HG03060 (cell line): ENCODE results near the gene ABCE1.
A peak's percentile ranks its signal among the peaks of the same experiment; 100 is the strongest.

Experiments
- ATAC-seq: cut with Tn5 transposase; IDR thresholded peaks from one replicate; pipeline ENCODE4 v1.9.1; 2021; ENCODE audit warnings: low read depth, moderate number of reproducible peaks; ENCODE audit not compliant: unreplicated experiment

Gene ABCE1

DNA sequence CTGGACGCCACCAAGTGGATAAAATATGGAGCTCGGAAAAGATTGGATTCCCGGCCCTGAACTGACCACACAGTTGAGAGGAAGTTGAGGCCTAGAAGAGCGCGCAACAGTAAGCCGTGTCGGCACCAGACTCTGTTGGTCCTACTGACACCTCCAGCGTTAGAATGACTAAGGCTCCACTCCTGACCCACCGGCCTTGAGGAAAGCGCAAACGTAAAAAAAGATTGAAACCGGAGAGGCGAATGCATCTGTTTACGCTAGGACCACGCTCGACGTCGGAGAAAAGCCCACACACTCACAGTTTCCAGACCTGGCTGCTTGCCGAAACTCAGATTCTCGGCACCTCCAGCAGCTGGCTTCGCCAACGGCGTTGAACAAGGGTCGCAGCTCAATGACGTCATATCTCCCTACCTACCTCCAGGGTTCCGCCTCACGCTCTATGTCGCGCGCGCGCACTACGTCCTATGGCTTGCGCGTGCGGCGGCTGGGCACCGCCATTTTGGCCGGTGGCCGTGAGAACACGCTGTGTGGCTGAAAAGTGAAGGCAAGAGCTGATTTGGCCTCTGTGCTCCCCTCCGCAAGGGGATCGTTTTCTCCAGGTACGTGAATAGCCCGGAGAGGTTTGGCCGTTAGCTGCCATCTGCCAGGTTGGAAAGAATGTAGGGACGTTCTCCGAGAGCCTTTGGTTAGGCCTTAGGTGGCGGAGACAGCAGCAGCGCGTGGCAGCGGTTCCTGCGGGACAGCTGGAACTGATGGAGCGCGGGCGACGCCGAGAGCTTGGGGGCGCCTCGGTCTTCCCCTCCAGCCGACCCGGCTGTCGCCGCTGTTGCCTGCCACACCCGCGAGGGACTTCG, at the start of gene ABCE1, which contains the start of gene ANAPC10:
Gene ABCE1 (plus strand): TSS at position 491 of the 854 bp plus-strand sequence. CDS start 6,102 bp downstream, outside the sequence.
Gene ANAPC10 (minus strand): TSS at position 376 of the 854 bp plus-strand sequence. CDS start 2,097 bp downstream, outside the sequence.
- peak; percentile 73 for ATAC-seq

DNA sequence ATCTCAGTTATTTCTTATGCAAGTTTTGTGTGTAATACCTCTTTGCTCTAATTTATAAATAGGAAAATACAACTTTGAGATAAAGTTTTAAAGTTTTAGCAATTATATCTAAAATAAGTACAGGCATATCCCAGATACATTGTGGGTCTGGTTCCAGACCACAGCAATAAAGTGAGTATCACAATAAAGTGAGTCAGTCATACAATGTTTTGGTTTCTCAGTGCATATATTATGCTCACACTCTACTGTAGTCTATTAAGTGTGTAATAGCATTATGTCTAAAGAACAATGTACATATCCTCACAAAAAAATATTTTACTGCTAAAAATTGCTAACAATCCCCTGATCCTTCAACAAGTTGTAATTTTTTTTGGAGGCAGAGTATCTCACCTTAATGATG, 49.3 kb upstream of the ABCE1 start:
- ATAC-seq: no peak

DNA sequence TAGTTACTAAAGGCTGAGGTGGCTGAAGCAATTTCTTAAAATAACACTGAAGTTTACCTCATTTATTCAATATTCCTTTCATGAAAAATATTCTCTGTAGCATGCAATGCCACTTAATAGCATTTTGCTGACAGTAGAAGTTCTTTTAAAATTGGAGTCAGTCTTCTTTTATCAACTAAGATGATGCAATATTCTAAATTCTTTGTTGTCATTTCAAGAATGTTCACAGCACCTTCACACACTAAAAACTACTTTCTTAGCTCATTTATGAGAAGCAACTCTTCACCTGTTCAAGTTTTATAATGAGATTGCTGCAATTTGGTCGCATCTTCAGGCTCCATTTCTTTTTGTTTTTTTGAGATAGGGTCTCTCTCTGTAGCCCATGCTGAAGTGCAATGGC, 48.9 kb upstream of the ABCE1 start:
- no peak for ATAC-seq

DNA sequence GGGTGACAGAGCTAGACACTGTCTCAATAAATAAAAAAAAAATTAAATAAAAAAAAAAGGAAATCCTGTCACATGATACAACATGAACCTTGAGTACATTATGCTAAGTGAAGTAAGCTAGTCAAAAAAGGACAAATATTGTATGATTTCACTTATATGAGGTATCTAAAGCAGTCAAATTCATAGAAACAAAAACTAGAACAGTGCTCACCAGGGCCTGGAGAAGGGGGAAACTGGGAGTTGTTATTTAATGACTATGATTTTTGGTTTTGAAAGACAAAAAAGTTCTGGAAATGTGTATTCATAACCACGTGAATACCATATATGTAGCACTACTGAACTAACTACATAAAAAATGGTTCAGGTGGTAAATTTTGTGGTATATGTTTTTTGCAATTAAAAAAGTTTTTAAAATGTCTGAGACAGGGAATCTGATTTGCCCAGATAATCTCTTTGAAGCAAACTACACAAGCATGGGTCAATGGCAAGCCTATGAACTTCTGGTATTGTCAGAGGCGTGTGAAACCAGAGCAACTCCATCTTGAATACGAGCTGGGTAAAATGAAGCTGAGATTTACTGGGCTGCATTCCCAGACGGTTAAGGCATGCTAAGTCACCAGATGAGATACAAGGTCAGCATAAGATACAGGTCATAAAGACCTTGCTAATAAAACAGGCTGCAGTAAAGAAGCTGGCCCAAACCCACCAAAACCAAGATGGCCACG, 42.4 kb upstream of the ABCE1 start:
- ATAC-seq: no peak

DNA sequence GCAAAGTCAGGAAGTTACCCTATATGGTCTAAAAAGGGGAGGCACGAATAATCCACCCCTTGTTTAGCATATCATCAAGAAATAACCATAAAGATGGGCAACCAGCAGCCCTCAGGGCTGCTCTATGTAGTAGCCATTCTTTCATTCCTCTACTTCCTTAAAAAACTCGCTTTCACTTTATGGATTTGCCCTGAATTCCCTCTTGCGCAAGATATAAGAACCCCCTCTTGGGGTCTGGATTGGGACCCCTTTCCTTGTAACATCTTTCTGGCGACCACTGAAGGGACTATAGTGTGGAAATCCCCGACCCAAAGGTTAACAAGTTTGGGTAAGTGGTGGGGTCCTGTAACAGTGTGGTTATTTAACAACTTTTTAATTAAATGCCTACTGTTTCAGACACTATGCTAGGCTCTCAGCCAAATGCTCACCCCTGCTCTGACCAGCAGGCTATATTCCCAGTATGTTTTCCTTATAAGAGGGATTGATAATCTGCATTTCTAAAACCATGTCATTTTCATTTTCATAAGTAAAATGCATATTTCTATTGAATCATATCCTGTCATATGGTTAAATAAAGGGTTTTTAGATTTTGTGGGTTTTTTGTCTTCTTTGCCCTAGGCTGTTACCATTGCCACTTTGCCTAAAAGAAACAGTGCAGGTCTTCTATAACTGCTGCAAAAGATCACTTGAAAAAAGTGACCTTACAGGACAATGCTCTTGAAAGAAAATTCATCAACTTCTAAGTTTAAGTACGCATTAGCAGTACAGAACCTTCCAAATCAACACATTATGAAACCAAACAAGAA, 41.6 kb upstream of the ABCE1 start:
- ATAC-seq: no peak

DNA sequence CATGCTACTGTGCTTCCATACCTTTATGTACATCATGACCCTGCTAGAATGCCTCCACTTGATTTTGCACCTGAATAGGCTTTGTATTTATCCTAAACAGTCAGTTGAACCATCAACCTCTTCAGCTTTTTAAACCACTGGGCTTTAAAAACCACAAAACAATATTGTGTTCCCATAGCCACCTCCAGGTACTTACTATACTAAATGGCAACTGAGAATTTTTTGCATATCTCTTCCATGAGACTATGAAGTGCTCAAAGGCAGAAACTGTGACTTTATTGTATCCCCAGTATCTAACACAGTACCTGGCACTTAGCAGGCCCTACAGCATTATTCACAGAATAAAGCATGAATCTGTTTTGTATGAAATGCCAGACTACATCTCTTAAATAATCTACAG, 39.9 kb upstream of the ABCE1 start:
- ATAC-seq: no peak

DNA sequence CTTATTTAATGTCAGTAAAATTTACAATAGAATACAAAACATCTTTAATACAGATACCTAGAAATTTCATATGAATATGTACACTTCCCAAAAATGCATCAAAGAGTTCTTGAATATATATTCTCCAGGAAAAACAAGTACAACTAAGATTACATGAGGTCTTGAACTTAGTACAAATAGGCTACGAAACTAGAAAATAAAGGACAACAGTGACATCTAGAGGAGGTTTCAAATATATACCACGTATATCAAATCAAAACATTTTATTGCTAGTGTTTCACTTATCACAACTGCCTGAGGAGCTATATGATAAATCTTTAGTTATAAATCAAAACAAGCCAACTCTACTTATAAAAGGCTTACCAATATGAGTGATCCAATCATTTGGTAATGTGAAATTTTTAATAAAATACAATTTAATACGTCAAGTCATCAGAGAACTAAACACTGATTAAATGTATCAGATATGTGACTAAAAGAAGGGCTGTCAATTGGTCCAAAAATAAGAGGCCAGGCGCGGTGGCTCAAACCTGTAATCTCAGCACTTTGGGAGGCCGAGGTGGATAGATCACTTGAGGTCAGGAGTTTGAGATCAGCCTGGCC, 36.7 kb upstream of the ABCE1 start:
- ATAC-seq: no peak

DNA sequence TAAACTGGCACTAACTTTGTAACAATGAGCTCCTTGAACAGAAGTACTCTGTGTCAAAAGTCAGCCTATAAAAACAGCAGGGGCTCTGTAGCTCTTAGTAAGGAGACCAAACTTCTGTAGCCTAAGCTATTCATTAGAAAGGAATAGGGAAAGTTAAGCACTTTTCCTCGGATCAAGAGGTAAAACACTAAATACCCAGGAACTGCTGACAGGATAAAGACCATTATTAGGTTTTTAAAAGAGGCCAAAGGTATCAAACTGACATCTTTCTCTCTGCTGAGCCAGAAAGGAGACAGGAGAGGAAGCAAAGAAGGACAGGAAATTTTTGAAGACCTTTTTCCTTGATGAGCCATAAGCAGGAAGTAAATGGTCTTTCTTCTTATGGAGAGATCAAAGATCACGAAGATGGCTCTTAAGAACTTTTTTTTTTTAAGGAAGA, 32.0 kb upstream of the ABCE1 start:
- no peak for ATAC-seq

DNA sequence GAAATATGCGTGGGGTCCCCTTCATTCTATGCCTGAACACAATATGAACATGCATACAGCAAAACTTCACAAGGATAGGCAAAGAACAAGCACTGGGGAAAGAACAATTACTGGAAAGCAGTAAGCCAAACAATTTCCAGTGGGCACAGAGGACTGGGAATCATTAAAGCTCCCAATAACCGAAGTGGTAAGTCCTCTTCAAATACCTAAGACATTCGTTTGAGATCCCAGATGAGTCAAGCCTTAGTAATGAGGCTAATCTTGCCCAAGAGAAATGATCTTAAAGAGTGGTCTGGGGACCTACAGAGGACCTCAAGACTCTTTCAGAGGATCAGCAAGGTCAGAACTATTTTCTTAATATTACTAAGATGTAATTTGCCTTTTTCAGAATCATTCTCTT, 28.8 kb upstream of the ABCE1 start:
- ATAC-seq: no peak

DNA sequence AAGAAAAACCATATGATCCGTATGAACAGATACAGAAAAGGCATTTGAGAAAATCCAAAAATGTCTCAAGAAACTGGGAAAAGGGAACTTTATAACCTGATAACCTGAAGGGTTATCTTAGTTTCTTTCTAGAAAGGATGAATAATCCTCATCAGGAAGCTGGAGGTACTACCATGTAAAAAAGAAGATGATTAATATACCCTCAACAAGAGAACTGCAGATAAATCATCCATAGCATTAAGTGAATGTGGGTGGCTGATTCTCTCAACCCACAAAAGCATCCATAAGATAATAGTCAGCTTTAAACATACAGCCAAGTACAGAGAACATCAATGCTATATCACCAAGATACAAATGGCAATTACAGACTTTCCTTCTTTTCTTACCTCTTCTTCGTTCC, 26.6 kb upstream of the ABCE1 start:
- no peak for ATAC-seq

DNA sequence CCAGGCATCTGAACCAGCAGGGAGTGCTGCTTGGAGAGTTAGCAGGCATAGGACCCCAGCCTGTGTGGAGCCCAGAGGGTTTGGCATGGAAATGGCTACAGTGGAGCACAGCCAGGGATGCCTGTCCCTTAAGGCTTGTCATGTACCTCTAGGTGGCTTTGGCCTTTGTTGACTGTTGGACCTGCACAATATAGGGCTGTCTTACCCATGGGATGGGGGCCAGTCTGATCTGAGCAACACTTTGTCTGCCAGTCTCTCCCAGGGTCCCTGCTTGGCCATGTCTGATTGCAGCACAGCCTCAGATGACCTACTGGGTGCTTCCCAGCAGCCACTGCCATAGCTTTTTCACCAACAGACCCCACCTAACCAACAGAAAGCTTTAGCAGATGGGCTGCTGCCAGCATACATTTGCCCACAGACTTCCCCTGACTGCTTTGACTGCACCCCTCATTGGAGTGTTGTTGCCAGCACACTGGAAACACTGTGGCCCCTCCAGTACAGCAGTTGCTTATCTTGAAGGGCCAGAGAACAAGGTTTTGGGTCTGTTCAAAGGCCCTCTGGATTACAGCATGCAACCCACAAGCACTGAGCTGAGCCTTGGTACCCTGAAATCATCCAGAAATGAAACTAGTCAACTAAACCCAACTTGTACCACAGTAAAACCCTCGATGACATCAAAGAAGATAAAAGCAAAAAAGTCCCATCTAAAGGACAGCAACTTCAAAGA, 22.2 kb upstream of the ABCE1 start:
- ATAC-seq: no peak

DNA sequence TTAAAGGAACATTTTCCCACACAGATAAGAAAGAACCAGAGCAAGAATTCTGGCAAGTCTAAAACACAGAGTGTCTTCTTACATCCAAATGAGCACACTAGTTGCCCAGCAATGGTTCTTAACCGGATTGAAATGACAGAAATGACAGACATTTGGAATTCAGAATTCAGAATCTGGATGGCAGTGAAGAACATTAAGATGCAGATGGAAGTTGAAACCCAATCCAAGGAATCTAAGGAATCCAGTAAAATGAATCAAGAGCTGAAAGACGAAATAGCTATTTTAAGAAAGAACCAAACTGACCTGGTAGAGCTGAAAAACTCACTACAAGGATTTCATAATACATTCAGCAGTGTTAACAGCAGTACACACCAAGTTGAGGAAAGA, 21.6 kb upstream of the ABCE1 start:
- no peak for ATAC-seq

DNA sequence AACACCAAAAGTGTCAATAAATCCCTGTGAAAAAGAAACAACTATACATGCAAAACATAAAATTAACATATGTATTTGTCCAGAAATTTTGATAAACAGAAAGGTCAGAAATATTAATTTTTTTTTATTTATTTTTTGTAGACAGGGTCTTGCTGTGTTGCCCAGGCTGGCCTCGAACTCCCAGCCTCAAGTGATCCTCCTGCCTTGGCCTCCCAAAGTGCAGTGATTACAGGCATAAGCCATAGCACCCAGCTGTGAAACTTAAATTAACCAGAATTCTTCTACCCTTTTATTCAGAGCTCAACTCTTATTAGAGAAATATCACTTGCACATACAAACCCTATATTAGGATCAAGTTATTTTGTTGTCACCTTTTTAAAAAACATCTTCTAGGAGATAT, 16.4 kb upstream of the ABCE1 start:
- no peak for ATAC-seq

DNA sequence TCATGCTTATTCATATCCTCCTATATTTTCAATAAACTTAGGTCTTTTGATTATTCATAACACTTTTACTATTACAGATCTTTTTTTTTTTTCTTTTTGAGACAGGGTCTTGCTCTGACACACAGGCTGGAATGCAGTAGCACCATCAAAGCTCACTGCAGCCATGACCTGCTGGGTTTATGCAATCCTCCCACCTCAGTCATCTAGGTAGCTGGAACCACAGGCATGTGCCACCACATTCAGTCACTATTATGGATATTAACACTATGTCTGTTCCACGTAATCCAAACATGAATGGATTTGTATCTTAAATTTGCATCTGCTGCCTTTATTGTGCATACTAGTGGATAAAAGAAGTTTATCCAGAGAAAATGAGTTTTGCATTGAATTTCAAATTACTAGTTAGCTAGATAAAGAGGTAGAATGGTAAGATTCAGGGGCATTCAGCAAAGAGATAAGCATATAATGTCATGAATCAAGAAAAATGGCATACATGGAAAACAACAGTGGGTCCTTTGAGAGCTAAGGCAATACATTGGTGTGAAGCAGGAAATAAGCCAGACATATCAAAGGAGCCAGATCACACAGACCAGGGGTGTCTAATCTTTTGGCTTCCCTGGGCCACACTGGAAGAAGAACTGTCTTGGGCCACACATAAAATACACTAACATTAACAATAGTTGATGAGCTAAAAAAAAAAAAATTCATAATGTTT, 14.1 kb upstream of the ABCE1 start:
- ATAC-seq: no peak

DNA sequence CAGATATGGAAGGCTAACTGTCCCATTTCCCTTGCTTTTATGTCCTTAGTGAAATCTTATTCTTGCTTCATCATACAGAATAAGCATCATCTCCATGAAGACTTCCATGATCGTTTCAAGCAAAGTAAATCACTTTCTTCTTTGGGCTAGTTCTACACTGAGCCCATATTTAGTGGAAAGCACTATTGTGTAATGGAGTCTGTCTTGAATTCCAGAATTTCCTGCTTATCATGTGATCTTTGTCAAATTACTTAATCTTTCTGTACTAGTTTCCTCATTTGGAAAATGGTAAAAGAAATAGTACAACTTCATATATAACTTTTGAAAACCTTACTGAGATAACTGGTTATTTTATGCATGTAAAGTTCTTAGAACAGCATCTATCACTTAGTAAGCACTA, 7.7 kb upstream of the ABCE1 start:
- no peak for ATAC-seq

DNA sequence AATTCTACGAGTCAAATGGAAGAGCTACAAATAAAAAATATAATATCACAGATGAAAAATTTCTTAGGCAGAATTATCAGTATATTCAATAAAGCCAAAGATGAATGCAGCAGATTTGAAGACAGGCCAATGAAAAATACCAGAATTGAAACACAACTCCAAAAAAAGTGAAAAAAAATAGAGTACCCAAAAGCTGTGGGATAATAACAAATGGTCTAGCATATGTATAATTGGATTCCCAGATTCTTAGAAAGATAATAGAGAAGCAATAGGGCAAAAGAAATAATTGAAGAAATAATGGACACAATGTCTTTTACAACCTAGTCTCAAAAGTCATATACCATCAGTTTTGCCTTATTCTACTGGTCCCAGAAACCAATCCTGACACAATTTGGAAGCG, 4.5 kb upstream of the ABCE1 start:
- no peak for ATAC-seq

DNA sequence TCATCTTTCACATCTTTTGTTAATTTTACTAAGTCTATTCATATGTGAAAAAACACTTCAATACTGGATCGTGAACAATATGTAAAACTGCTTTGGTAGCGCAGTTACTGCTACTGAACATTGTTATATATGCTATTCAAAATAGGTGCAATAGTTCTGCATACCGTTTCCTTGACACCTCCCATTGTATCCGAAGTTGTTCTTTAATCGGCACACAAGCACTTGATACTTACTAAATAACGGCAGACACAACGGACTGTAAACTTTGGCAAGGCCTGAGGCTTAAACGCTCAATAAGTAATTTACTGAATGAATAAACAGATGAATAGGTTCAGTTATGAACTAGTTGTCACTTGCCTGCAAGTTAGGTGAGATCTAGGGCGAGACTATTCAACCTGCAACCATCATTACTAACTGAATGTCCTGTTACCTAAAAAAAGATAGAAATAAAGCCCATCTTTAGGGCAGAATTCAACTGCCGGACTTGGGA, 735 bp upstream of the ABCE1 start:
- ATAC-seq: peak; percentile 4

DNA sequence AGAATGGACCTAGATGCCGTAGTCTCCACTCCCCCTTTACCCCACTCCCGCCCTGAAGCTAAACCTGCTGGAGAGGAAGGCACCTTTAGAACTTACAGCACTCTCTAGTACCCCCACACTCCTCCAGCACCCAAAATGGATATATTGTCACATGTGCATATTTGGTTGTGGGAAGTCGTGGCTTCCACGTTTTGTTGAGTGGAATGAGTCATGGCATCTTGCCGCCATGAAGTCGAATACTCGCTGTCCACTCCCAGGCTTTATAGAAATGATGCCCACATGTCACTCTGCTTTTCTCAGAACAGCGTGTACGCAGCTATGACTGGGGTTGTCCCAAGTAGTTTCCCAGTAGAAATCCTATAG, 545 bp downstream of the ABCE1 start:
- ATAC-seq: peak; percentile 3

DNA sequence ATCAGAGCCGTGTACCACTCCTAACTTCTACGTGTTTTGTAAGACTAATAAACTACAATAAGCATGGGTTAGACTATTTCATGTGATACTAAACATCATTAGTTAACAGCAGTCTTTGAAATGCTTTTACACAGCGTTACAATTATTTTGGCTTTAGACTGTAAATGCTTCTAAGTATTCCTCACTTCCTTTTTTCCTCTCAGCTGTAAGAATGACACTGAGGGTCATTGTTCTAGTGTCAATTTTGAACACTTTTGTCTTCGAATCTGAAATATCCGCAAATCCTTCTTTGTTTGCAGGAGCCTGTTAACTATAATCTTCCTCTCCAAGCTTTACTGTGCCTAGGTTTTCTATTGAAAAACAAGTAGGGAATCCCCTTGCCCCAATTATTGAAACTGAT, 1.5 kb downstream of the ABCE1 start:
- ATAC-seq: no peak
